ENCODE measurements around the gene COBLL1. TPM values are rescaled to one million over a fixed set of nuclear protein-coding genes. Genes with fewer than 3 reads are reported as not detected.

Gene COBLL1
- total RNA-seq, 6 experiments from 2014 or later, result 28.1 to 49.7 (median 29.9) TPM

DNA sequence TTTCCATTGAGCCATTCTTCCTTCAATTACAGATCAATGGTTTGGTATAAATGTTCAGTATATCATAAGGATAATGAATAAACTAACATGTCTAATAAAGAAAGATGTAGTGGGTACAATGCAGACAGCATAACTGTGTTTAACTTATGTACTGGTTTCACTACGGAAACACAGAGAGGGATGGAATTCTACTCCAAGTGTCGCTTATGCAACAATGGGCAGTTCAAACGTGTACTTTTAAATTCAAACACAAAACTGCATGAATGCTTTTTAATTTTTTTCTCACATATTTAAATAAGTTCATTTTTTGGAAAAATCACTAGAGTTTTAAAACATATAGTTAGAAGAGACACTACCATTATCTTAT lies 74.7 kb downstream of the COBLL1 start:
- TF ChIP-seq, protein P1, sequence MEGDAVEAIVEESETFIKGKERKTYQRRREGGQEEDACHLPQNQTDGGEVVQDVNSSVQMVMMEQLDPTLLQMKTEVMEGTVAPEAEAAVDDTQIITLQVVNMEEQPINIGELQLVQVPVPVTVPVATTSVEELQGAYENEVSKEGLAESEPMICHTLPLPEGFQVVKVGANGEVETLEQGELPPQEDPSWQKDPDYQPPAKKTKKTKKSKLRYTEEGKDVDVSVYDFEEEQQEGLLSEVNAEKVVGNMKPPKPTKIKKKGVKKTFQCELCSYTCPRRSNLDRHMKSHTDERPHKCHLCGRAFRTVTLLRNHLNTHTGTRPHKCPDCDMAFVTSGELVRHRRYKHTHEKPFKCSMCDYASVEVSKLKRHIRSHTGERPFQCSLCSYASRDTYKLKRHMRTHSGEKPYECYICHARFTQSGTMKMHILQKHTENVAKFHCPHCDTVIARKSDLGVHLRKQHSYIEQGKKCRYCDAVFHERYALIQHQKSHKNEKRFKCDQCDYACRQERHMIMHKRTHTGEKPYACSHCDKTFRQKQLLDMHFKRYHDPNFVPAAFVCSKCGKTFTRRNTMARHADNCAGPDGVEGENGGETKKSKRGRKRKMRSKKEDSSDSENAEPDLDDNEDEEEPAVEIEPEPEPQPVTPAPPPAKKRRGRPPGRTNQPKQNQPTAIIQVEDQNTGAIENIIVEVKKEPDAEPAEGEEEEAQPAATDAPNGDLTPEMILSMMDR (IDR thresholded peaks at IDR 0.05), result no peak
- Mint-ChIP-seq H3K4me3 (no peak overlapping the region), H3K36me3 (ENCODE audit: low read depth) (no peaks in the 10 kb centered on the region), H3K27ac (no peak overlapping the region), H3K27me3 (ENCODE audit: insufficient read depth) (no peaks in the 10 kb centered on the region), H3K9me3 (no peaks in the 10 kb centered on the region), H3K4me1 (ENCODE audit: low read depth) (peaks cover 26% of the 10 kb centered on the region)
- DNase-seq, result no peak

DNA sequence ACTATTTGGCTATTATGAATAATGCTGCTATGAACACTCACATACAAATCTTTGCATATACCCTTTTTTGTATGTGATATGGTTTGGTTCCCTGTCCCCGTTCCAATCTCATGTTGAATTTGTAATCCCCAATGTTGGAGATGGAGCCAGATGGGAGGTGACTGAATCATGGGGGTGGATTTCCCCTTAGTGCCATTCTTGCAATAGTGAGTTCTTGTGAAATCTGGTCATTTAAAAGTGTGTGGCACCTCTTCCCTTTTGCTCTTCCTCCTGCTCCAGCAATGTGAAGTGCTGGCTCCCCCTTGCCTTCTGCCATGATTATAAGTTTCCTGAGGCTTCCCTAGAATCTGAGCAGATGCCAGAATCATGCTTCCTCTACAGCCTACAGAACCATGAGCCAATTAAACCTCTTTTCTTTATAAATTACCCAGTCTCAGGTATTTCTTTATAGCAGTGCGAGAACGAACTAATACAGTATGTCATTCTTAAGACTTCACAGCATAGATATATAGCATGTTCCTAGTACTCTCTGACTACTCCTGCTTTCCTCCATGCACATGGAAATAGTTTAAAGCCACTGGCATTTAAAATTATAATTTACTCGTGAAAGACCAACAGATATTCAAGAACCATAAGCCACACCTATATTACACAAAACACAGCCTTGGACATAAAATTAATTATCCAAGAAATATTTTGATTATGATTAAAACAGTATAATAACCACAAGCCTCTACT lies 75.2 kb downstream of the COBLL1 start:
- Mint-ChIP-seq H3K4me1 (ENCODE audit: low read depth) (peaks cover 27% of the 10 kb centered on the region), H3K27ac (no peak overlapping the region), H3K4me3 (no peak overlapping the region), H3K36me3 (ENCODE audit: low read depth) (no peaks in the 10 kb centered on the region), H3K27me3 (ENCODE audit: insufficient read depth) (no peaks in the 10 kb centered on the region), H3K9me3 (no peaks in the 10 kb centered on the region)
- DNase-seq, result no peak
- TF ChIP-seq, protein P1 (IDR thresholded peaks at IDR 0.05), result no peak

GRCh38 chr2:164764996-164765395 lies 76.6 kb downstream of the COBLL1 start:
- Mint-ChIP-seq H3K27ac (no peak overlapping the region), H3K4me1 (ENCODE audit: low read depth) (peaks cover 18% of the 10 kb centered on the region), H3K36me3 (ENCODE audit: low read depth) (no peaks in the 10 kb centered on the region), H3K4me3 (no peak overlapping the region), H3K9me3 (no peaks in the 10 kb centered on the region), H3K27me3 (ENCODE audit: insufficient read depth) (no peaks in the 10 kb centered on the region)
- DNase-seq, result peak; percentile 6
- TF ChIP-seq, protein P1 (IDR thresholded peaks at IDR 0.05), result no peak

DNA sequence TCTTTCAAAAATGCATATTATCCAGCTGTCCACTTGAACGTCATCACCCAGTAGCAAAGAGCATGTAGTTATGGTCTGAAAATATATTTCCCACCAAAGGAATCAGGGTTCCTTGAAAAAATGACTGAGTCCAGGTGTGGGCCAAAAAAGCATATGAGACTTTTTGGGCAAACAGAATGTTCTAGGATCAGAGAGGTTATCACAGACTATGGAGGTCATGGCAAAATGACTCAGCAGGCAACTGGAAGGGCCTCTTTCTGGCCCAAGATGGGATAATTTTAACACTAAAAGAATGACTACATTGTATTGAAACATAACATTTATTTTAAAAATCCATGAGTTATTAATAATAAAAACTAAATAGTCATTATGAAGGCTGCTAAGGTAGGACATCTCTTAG lies 77.1 kb downstream of the COBLL1 start:
- no peak for DNase-seq
- Mint-ChIP-seq H3K4me1 (ENCODE audit: low read depth) (peaks cover 15% of the 10 kb centered on the region), H3K9me3 (no peaks in the 10 kb centered on the region), H3K27me3 (ENCODE audit: insufficient read depth) (no peaks in the 10 kb centered on the region), H3K4me3 (no peak overlapping the region), H3K36me3 (ENCODE audit: low read depth) (no peaks in the 10 kb centered on the region), H3K27ac (no peak overlapping the region)
- TF ChIP-seq, protein P1 (IDR thresholded peaks at IDR 0.05), result no peak

GRCh38 chr2:164763431-164763830 lies 78.2 kb downstream of the COBLL1 start:
- Mint-ChIP-seq H3K4me1 (ENCODE audit: low read depth) (peaks cover 17% of the 10 kb centered on the region), H3K9me3 (no peaks in the 10 kb centered on the region), H3K27me3 (ENCODE audit: insufficient read depth) (no peaks in the 10 kb centered on the region), H3K4me3 (no peak overlapping the region), H3K36me3 (ENCODE audit: low read depth) (no peaks in the 10 kb centered on the region), H3K27ac (no peak overlapping the region)
- TF ChIP-seq, protein P1 (IDR thresholded peaks at IDR 0.05), result no peak
- no peak for DNase-seq
